ENCODE measurements around the gene RDH14. TPM values are rescaled to one million over a fixed set of nuclear protein-coding genes. Genes with fewer than 3 reads are reported as not detected.

Gene RDH14
- total and polyA plus RNA-seq, 2 of the 4 experiments (the other 2 are of a cell fraction), result 11.9 to 12.2 TPM

DNA sequence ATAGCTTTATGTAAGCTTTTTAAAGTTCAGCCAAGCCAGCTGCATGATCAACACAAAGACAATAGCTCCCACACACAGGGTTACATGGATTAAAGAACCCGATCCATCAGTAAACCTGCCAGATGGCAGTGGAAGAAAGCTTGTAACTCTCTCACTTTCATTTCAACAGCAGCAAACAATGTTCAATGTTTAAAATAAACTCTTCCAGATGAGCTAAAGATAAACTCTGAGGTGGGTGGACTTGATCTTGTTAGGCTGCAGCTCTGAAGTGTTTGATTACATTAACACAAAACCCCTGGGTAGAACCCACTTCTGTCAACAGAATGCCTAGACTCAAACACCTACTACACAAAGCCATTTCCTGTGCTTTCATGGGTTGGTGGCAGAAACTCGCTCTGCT lies 13.9 kb downstream of the RDH14 start:
- Histone ChIP-seq H3K36me3 (ENCODE audit: control insufficient read depth, insufficient read depth, low read length) (no peaks in the 10 kb centered on the region), H2BK5ac (ENCODE audit: low read depth, low read length, poor library complexity, severe bottlenecking) (no peak overlapping the region), H2AFZ (replicated peaks; ENCODE audit: low read length, poor library complexity) (no peak overlapping the region), H2BK15ac (ENCODE audit: low read depth, low read length) (no peak overlapping the region), H4K8ac (ENCODE audit: low read depth in 2 of 2, low read length in 2 of 2) (no peak overlapping the region), H4K91ac (ENCODE audit: insufficient read depth, low read depth, low read length) (no peak overlapping the region), H2AK5ac (ENCODE audit: low read depth, low read length) (no peak overlapping the region), H3K4me1 (ENCODE audit: control insufficient read depth, insufficient read depth, low read length) (no peaks in the 10 kb centered on the region), H3K79me1 (ENCODE audit: low read depth in 1 of 2, low read length in 2 of 2) (no peaks in the 10 kb centered on the region), H3K56ac (ENCODE audit: extremely low read depth, insufficient read depth, low read length) (no peak overlapping the region), H3K4me3 (ENCODE audit: insufficient read depth, low read depth, low read length) (no peak overlapping the region), H3K9me3 (ENCODE audit: control insufficient read depth, insufficient read depth, low read length) (no peaks in the 10 kb centered on the region), H3K14ac (replicated peaks; ENCODE audit: low read depth, low read length) (no peak overlapping the region), H4K5ac (ENCODE audit: low read depth, low read length) (no peak overlapping the region), H3K9me1 (ENCODE audit: insufficient read depth, low read length) (no peaks in the 10 kb centered on the region), H3K23ac (ENCODE audit: low read depth, low read length) (0 out of 2 replicates have a peak overlapping the region, but pooled peaks have one; percentile 20), H3K18ac (ENCODE audit: low read depth, low read length) (no peak overlapping the region), H2BK120ac (ENCODE audit: low read depth, low read length) (no peak overlapping the region), H4K20me1 (ENCODE audit: insufficient read depth, low read length) (no peaks in the 10 kb centered on the region), H3K27ac (ENCODE audit: insufficient read depth, low read length) (no peak overlapping the region), H3K4ac (ENCODE audit: low read depth, low read length) (no peak overlapping the region), H2AK9ac (replicated peaks; ENCODE audit: low read depth, low read length, poor library complexity) (no peak overlapping the region), H3K9ac (ENCODE audit: low read depth, low read length) (no peak overlapping the region), H3K4me2 (ENCODE audit: low read depth, low read length) (peak overlapping the region; percentile 45; the same call in 1 of the 2 replicates), H2BK20ac (ENCODE audit: low read depth, low read length) (no peak overlapping the region), H3K27me3 (ENCODE audit: control insufficient read depth, insufficient read depth, low read length) (no peaks in the 10 kb centered on the region)
- ATAC-seq (ENCODE audit: low read depth) (peak; percentile 21; the same call in 1 of the 2 replicates), DNase-seq (peak; percentile 19)
- ChIA-PET CTCF (interaction anchor here (1.4 kb wide), 1 partner anchor 9 kb away, joined by 3 read pairs; no protein-coding TSS in a partner anchor), POLR2A (ENCODE audit: unreplicated experiment) (no interaction called here)
- no TSS peak for BruUV-seq (replicated peaks)
- TF ChIP-seq SMC3 (IDR thresholded peaks at IDR 0.05; ENCODE audit: low read depth, low read length) (no peak), MAFK (IDR thresholded peaks at IDR 0.05; ENCODE audit: low read depth, low read length) (no peak), POLR2A (IDR thresholded peaks at IDR 0.05; ENCODE audit: low read depth, low read length) (no peak), FOS (IDR thresholded peaks at IDR 0.05; ENCODE audit: low read depth, low read length) (no peak)
- TF ChIP-seq, protein P1, sequence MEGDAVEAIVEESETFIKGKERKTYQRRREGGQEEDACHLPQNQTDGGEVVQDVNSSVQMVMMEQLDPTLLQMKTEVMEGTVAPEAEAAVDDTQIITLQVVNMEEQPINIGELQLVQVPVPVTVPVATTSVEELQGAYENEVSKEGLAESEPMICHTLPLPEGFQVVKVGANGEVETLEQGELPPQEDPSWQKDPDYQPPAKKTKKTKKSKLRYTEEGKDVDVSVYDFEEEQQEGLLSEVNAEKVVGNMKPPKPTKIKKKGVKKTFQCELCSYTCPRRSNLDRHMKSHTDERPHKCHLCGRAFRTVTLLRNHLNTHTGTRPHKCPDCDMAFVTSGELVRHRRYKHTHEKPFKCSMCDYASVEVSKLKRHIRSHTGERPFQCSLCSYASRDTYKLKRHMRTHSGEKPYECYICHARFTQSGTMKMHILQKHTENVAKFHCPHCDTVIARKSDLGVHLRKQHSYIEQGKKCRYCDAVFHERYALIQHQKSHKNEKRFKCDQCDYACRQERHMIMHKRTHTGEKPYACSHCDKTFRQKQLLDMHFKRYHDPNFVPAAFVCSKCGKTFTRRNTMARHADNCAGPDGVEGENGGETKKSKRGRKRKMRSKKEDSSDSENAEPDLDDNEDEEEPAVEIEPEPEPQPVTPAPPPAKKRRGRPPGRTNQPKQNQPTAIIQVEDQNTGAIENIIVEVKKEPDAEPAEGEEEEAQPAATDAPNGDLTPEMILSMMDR (conservative IDR thresholded peaks at IDR 0.05; ENCODE audit: low read depth, low read length), result no peak
- TF ChIP-seq, protein P2, sequence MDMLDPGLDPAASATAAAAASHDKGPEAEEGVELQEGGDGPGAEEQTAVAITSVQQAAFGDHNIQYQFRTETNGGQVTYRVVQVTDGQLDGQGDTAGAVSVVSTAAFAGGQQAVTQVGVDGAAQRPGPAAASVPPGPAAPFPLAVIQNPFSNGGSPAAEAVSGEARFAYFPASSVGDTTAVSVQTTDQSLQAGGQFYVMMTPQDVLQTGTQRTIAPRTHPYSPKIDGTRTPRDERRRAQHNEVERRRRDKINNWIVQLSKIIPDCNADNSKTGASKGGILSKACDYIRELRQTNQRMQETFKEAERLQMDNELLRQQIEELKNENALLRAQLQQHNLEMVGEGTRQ (IDR thresholded peaks at IDR 0.05; ENCODE audit: low read depth, low read length), result no peak
- TF ChIP-seq, protein P3, sequence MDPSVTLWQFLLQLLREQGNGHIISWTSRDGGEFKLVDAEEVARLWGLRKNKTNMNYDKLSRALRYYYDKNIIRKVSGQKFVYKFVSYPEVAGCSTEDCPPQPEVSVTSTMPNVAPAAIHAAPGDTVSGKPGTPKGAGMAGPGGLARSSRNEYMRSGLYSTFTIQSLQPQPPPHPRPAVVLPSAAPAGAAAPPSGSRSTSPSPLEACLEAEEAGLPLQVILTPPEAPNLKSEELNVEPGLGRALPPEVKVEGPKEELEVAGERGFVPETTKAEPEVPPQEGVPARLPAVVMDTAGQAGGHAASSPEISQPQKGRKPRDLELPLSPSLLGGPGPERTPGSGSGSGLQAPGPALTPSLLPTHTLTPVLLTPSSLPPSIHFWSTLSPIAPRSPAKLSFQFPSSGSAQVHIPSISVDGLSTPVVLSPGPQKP (IDR thresholded peaks at IDR 0.05; ENCODE audit: borderline replicate concordance, low read depth, low read length), result no peak
- intact Hi-C loops (cut with micrococcal nuclease), result no loop called here
- no CpG with 5 or more reads among the region's 2 CpGs for WGBS, 2 experiments (ENCODE audit: extremely low coverage in 2 of 2, insufficient read length in 1 of 2)
- dilution Hi-C loops (cut with HindIII; ENCODE audit: low sequenced_read_pairs, unreplicated experiment), result no loop called here
- in situ Hi-C loops (cut with MboI; ENCODE audit: low sequenced_read_pairs), result no loop called here

All from IMR-90 (cell line).